Duodenal mucosa (tissue), 2 donors: ENCODE measurements around the gene SAMHD1.

Experiments used
- H3K27ac ChIP-seq: one replicate; pipeline ENCODE4 v1.7.0; 2013; ENCODE audit warnings: low read depth, low read length
- H3K27me3 ChIP-seq, 2 donors: one replicate each; pipeline ENCODE4 v1.7.0; 2013; ENCODE audit warnings: low read length in 2 of 2, control low read depth in 1 of 2; ENCODE audit not compliant: insufficient read depth in 2 of 2, control insufficient read depth in 1 of 2
- H3K36me3 ChIP-seq, 2 donors: one replicate each; pipeline ENCODE4 v1.7.0; 2013; ENCODE audit warnings: low read length in 2 of 2, control low read depth in 1 of 2; ENCODE audit not compliant: insufficient read depth in 2 of 2, control insufficient read depth in 1 of 2
- H3K4me1 ChIP-seq, 2 donors: one replicate each; pipeline ENCODE4 v1.7.0; 2013; ENCODE audit warnings: low read length in 2 of 2, control low read depth in 1 of 2; ENCODE audit not compliant: insufficient read depth in 2 of 2, control insufficient read depth in 1 of 2
- H3K4me3 ChIP-seq, 2 donors: one replicate each; pipeline ENCODE4 v1.7.0; 2013; ENCODE audit warnings: low read length in 2 of 2, low read depth in 1 of 2
- H3K9ac ChIP-seq, 2 donors: one replicate each; pipeline ENCODE4 v1.7.0; 2013; ENCODE audit warnings: low read length in 2 of 2, low read depth in 1 of 2
- H3K9me3 ChIP-seq, 2 donors: one replicate each; pipeline ENCODE4 v1.7.0; 2013; ENCODE audit warnings: low read length in 2 of 2, control low read depth in 1 of 2; ENCODE audit not compliant: control insufficient read depth in 1 of 2

The SAMHD1 gene

GRCh38 chr20:36890586-36890985, 60.9 kb downstream of the SAMHD1 start:
- Histone ChIP-seq H3K4me1 (peaks cover 5 to 11% of the 10 kb centered on the region in 2 donors), H3K9ac (no peak overlapping the region), H3K9me3 (no peaks in the 10 kb centered on the region), H3K27ac (no peak overlapping the region), H3K36me3 (peaks cover 29 to 68% of the 10 kb centered on the region in 2 donors), H3K4me3 (no peak overlapping the region), H3K27me3 (no peaks in the 10 kb centered on the region)

DNA sequence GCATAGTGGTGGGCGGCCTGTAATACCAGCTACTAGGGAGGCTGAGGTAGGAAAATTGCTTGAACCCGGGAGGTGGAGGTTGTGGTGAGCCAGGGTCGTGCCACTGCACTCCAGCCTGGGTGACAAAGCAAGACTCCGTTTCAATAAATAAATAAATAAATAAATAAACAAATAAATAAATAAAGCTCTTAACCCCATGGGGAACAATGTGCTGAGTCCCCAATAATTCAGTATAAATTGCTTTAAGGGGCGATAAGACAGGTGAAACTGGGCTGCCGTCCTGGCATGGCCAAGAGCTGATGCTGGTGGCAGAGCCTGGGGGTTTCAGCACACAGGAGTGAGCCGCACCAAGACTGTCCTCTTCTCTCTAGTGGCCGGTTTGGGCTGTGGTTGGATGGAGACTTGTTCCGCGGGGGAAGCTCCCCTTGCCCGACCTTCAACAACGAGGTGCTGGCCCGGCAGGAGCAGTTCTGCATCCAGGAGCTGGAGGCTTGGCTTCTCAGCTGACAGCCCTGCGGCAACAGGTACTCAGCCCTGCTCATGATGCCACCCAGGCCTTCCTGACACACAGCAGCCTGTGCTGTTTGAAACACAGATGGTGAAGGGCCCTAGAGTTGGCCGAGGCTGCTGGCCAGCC, 62.5 kb downstream of the SAMHD1 start:
- Histone ChIP-seq H3K27me3 (no peaks in the 10 kb centered on the region), H3K36me3 (peaks cover 26 to 55% of the 10 kb centered on the region in 2 donors), H3K9ac (no peak overlapping the region), H3K4me1 (peaks cover 11 to 17% of the 10 kb centered on the region in 2 donors), H3K27ac (no peak overlapping the region), H3K4me3 (no peak overlapping the region), H3K9me3 (no peaks in the 10 kb centered on the region)

DNA sequence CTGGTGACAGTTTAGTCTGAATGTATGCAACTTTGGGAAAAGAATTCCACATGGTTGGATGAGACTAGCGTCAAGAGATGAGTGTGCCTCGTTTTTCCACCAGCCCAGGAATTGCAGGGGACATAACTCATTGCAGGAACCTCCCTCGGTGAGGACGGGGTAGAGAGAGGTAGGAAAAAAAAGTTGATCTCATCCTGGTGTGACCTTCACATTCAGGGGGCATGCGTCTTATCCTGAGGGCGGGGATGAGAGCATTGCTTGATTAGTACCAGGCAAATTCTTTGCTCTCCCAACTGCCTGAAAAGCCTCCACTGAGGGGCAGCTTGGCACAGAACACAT, 63.8 kb downstream of the SAMHD1 start:
- H3K4me1 ChIP-seq: peaks cover 11 to 17% of the 10 kb centered on the region in 2 donors
- no peaks in the 10 kb centered on the region for H3K27me3 ChIP-seq
- H3K27ac ChIP-seq: no peak overlapping the region
- H3K9me3 ChIP-seq: no peaks in the 10 kb centered on the region
- H3K4me3 ChIP-seq: no peak overlapping the region
- peaks cover 14 to 43% of the 10 kb centered on the region in 2 donors for H3K36me3 ChIP-seq
- peak overlapping the region in 1 of 2 donors; percentile 18 for H3K9ac ChIP-seq

GRCh38 chr20:36886859-36887751, 64.4 kb downstream of the SAMHD1 start:
- Histone ChIP-seq H3K4me1 (peaks cover 15 to 17% of the 10 kb centered on the region in 2 donors), H3K9me3 (no peaks in the 10 kb centered on the region), H3K36me3 (peaks cover 14 to 37% of the 10 kb centered on the region in 2 donors), H3K9ac (peak overlapping the region in 1 of 2 donors; percentile 47), H3K27me3 (no peaks in the 10 kb centered on the region), H3K27ac (no peak overlapping the region), H3K4me3 (no peak overlapping the region)

DNA sequence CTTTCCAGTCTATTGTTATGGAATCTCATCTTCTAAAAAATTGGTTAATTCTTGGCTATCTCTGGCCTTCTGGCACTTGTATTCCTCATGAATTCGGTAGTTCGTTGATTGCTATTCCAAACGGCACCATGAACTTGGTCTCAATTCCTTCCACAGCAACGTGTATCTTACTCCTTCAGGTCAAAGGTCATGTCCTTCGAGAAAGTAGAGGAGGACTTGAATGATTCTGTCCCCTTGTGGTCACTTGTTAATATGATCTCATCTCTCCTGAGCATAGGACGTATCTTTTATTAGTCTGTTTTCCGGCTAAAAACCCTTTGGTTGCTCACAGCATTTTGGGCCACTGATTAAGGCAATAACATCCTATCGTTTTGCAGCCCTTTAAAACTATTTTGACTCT, 66.2 kb downstream of the SAMHD1 start:
- Histone ChIP-seq H3K4me1 (peaks cover 20 to 23% of the 10 kb centered on the region in 2 donors), H3K9ac (no peak overlapping the region), H3K27me3 (no peaks in the 10 kb centered on the region), H3K27ac (no peak overlapping the region), H3K9me3 (no peaks in the 10 kb centered on the region), H3K36me3 (peaks cover 3 to 23% of the 10 kb centered on the region in 2 donors), H3K4me3 (no peak overlapping the region)

DNA sequence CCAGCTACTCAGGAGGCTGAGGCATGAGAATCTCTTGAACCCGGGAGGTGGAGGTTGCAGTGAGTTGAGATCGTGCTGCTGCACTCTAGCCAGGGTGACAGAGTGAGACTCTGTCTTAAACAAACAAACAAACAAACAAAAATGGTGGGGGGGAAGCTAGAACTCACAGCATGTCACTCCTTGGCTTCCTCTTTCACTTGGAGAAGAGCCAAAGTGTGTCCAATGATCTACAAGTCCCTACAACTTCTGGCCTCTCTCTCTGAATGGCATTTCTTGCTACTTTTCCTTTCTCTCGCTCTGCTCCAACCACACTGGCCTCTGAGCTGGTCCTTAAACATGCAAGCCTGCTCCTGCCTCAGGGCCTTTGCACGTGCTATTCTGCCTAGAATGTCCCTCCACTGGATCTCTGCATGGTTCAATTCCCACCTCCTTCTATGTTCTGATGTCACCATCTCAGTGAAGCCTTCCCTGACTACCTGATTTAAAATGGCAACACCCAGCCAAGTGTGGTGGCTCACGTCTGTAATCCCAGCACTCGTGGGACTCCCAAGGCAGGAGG, 67.5 kb downstream of the SAMHD1 start:
- H3K27me3 ChIP-seq: no peaks in the 10 kb centered on the region
- no peaks in the 10 kb centered on the region for H3K9me3 ChIP-seq
- no peak overlapping the region for H3K9ac ChIP-seq
- H3K27ac ChIP-seq: no peak overlapping the region
- H3K4me3 ChIP-seq: no peak overlapping the region
- peaks cover 20 to 23% of the 10 kb centered on the region in 2 donors for H3K4me1 ChIP-seq
- peaks cover 3 to 12% of the 10 kb centered on the region in 2 donors for H3K36me3 ChIP-seq

DNA sequence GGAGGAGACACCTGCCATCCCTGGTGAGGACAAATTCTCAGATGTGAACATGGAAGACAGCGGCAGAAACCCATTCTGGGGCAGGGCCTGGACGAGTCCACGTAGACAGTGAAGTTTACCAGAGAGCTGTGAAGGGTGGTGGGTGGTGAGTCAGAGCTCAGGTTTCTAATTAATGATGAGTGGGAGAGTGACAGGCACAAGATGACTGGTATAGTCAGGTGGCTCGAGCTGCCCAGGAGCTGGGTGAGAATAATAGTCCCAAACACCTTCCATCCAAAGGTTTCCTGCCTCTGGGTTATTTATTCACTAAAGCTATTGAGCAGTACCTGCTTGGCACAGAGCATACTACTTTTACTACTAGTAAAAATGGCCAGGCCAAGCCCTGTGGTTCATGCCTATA, 69.6 kb downstream of the SAMHD1 start:
- no peaks in the 10 kb centered on the region for H3K9me3 ChIP-seq
- peaks cover 0 to 3% of the 10 kb centered on the region in 2 donors for H3K36me3 ChIP-seq
- no peak overlapping the region for H3K9ac ChIP-seq
- H3K27me3 ChIP-seq: no peaks in the 10 kb centered on the region
- H3K4me3 ChIP-seq: no peak overlapping the region
- peaks cover 18 to 23% of the 10 kb centered on the region in 2 donors for H3K4me1 ChIP-seq
- no peak overlapping the region for H3K27ac ChIP-seq

DNA sequence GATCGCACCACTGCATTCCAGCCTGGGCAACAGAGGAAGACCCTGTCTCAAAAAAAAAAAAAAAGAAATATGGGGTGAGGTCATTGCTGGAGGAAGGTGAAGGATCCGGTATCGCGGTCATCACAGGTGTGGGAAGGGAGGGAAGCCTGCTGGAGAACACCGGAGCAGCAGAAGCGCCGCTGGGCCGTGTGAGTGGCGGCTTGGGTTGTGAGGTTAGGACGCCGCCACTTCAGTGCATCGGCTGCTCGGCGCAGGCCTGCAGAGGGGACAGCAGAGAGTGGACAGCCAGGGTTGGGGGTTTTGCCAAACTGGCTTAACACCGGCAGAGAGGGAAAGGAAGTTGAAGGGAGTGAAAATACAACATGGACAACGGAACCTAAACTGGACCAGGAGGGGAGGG, 70.2 kb downstream of the SAMHD1 start:
- no peaks in the 10 kb centered on the region for H3K9me3 ChIP-seq
- no peak overlapping the region for H3K4me3 ChIP-seq
- H3K27me3 ChIP-seq: no peaks in the 10 kb centered on the region
- H3K36me3 ChIP-seq: peaks cover 0 to 3% of the 10 kb centered on the region in 2 donors
- no peak overlapping the region for H3K27ac ChIP-seq
- peaks cover 21 to 25% of the 10 kb centered on the region in 2 donors for H3K4me1 ChIP-seq
- no peak overlapping the region for H3K9ac ChIP-seq

GRCh38 chr20:36880741-36881250, 70.7 kb downstream of the SAMHD1 start:
- Histone ChIP-seq H3K9me3 (no peaks in the 10 kb centered on the region), H3K36me3 (peaks cover 0 to 3% of the 10 kb centered on the region in 2 donors), H3K4me3 (no peak overlapping the region), H3K4me1 (peaks cover 22 to 31% of the 10 kb centered on the region in 2 donors), H3K27me3 (no peaks in the 10 kb centered on the region), H3K9ac (no peak overlapping the region), H3K27ac (no peak overlapping the region)

- no peak overlapping the region for H3K27ac ChIP-seq
- H3K27me3 ChIP-seq: no peaks in the 10 kb centered on the region
- H3K4me1 ChIP-seq: peaks cover 22 to 31% of the 10 kb centered on the region in 2 donors
- H3K9ac ChIP-seq: no peak overlapping the region
- H3K9me3 ChIP-seq: no peaks in the 10 kb centered on the region
- peaks cover 0 to 3% of the 10 kb centered on the region in 2 donors for H3K36me3 ChIP-seq
- no peak overlapping the region for H3K4me3 ChIP-seq
Measured at GRCh38 chr20:36878941-36879340, 72.6 kb downstream of the SAMHD1 start.
